Gastrocnemius medialis (tissue), 4 donors: ENCODE results near the gene COLEC11. TPM values are rescaled to one million over a fixed set of nuclear protein-coding genes. Genes with fewer than 3 reads are reported as not detected.

Experiments
- ATAC-seq, 2 donors: fragments of 150-250 bp; one replicate each; pipeline ENCODE4 v1.9.1; 2016
- DNase-seq, 2 donors: peaks; one replicate each; pipeline ENCODE4 v3.0.0-alpha.2; 2019
- H3K27ac ChIP-seq, 4 donors: fragments of 200-600 bp; sonication (generic); 1 replicate in 1 of 4; 2 replicates in 3 of 4; pipeline ENCODE4 v1.5.1; 2016 to 2018; ENCODE audit warnings: mild to moderate bottlenecking in 2 of 4, moderate library complexity in 1 of 4
- H3K27me3 ChIP-seq, 3 donors: fragments of 200-600 bp; sonication (generic) in 2 of 3; 1 replicate in 1 of 3; 2 replicates in 2 of 3; pipeline versions ENCODE4 v1.5.1 to v1.6.0; 2016 to 2019; ENCODE audit warnings: mild to moderate bottlenecking in 1 of 3, moderate library complexity in 1 of 3
- H3K36me3 ChIP-seq, 2 donors: fragments of 200-600 bp; sonication (generic) in 1 of 2; one replicate each; pipeline ENCODE4 v1.5.1; 2017 to 2018
- H3K4me1 ChIP-seq, 2 donors: fragments of 200-600 bp; sonication (generic) in 1 of 2; one replicate each; pipeline ENCODE4 v1.5.1; 2016 to 2017; ENCODE audit warnings: mild to moderate bottlenecking in 2 of 2
- H3K4me3 ChIP-seq, 4 donors: fragments of 200-600 bp; sonication (generic) in 3 of 4; 1 replicate in 1 of 4; 2 replicates in 3 of 4; pipeline ENCODE4 v1.5.1; 2016 to 2019; ENCODE audit warnings: mild to moderate bottlenecking in 2 of 4
- H3K9me3 ChIP-seq, 3 donors: fragments of 200-600 bp; sonication (generic) in 2 of 3; 1 replicate in 1 of 3; 2 replicates in 2 of 3; pipeline ENCODE4 v1.5.1; 2016 to 2019
- POLR2A ChIP-seq, 2 donors: fragments of 450-650 bp; IDR thresholded peaks; one replicate each; pipeline ENCODE4 v1.6.1; 2017; ENCODE audit warnings: antibody characterized with exemption in 2 of 2, mild to moderate bottlenecking in 2 of 2, moderate library complexity in 2 of 2
- in situ Hi-C, 4 donors: fragments of 200-750 bp; cut with MboI; loops; one replicate each; pipeline versions ENCODE4 v1.15.0 to v1.8.0; 2017; ENCODE audit warnings: low sequenced_read_pairs in 4 of 4
- intact Hi-C: fragments of 100-400 bp; cut with DNase I; formaldehyde crosslinking; loops from one replicate; pipeline ENCODE4 v1.15.1; 2023; ENCODE audit warnings: low total_unique reads
- total RNA-seq, 4 donors: library from RNA; depleted of rRNA; stranded (reverse); fragments of >200 nt; gene quantifications; one replicate each; pipeline versions ENCODE4 v1.1.0 to v1.2.3, GENCODE V29; 2016
- TF ChIP-seq, protein P1 (sequence below), 5 experiments: fragments of 450-650 bp in 3 of 5; fragments of 200-600 bp in 2 of 5; sonication (generic) in 2 of 5; IDR thresholded peaks in 4 of 5; conservative IDR thresholded peaks in 1 of 5; 1 replicate in 4 of 5; 2 replicates in 1 of 5; pipeline ENCODE4 v1.5.1; 2016 to 2019; ENCODE audit warnings: antibody characterized with exemption in 5 of 5, mild to moderate bottlenecking in 3 of 5, moderate library complexity in 3 of 5

The COLEC11 gene
- total RNA-seq, 4 donors from 2014 or later = 0.29 to 0.36 TPM; not detected in 2

DNA sequence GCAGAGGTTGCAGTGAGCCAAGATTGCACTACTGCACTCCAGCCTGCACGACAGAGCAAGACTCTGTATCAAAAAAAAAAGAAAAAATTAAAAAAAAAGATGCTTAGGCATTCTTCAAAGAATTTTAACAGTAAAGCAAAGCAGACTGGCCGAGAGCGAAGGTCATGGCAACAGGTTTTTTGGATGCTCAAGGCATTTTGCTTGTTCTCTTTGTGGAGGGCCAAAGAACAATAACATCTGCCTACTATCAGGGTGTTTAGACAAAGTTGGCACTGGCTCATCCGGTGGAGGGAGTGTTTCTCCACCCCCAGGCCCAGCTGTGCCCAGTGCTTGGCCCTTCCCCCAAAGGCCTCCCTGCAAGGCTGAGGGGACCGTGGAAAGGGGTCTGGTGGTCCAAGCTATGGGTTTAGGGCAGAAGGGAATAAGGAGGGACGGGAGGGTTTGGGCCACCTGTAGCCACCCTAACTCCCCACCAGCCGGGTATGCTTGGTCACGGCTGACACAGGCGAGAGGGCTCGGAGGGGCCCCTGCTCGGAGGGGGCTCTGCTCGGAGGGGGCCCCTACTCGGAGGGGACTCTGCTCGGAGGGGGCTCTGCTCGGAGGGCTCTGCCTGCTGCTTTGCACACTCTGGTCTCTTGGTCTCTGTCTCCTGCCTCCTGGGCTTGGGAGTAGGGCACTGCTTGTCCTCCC is 36.4 kb downstream of the COLEC11 start:
- ATAC-seq = no peak

DNA sequence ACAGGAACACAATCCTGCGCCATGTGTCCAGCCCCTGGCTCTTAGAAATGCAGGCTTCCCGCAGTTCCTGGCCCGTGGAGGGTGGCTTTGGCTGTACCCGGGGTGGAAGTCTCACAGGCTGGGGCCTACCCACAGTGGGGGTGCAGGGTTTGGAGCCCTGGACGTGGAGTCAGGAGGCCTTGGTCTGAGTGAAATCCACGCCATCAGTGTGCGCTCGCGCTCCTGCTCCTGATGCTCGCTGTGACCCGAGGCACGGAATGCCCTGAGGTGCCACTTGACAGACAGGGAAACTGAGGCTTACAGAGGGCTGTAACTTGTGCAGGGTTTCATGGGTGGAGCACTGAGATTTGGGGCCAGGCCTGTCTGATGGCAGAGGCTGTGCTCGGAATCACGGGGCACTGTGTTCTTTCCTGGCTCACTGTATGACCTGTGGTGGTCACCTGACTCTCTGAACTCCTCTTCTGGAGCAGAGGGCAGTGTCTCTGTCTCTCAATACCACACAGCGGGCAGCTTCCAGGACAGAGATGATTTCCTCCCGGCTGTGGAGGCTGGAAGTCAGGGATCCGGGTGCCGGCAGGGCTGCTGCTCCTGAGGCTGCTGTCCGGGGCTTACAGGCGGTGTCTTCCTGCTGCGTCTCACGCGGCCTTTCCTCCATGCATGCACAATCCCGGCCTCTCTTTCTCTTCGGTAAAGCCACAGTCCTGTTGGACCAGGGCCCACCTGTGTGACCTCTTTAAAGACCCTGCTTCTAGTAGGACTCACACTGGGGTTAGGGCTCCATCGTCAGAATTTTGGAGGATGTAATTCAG is 37.1 kb downstream of the COLEC11 start:
- in situ Hi-C loops (no loop called here), intact Hi-C loops (no loop called here)
- H3K36me3 ChIP-seq = no peaks in the 10 kb centered on the region
- no peak for TF ChIP-seq POLR2A (IDR thresholded peaks at IDR 0.05)
- TF ChIP-seq, protein P1, sequence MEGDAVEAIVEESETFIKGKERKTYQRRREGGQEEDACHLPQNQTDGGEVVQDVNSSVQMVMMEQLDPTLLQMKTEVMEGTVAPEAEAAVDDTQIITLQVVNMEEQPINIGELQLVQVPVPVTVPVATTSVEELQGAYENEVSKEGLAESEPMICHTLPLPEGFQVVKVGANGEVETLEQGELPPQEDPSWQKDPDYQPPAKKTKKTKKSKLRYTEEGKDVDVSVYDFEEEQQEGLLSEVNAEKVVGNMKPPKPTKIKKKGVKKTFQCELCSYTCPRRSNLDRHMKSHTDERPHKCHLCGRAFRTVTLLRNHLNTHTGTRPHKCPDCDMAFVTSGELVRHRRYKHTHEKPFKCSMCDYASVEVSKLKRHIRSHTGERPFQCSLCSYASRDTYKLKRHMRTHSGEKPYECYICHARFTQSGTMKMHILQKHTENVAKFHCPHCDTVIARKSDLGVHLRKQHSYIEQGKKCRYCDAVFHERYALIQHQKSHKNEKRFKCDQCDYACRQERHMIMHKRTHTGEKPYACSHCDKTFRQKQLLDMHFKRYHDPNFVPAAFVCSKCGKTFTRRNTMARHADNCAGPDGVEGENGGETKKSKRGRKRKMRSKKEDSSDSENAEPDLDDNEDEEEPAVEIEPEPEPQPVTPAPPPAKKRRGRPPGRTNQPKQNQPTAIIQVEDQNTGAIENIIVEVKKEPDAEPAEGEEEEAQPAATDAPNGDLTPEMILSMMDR (IDR thresholded peaks at IDR 0.05 in 4 of 5, conservative IDR thresholded peaks at IDR 0.05 in 1 of 5) = no peak
- H3K4me1 ChIP-seq = no peaks in the 10 kb centered on the region
- no peaks in the 10 kb centered on the region for H3K27me3 ChIP-seq
- H3K4me3 ChIP-seq = no peak overlapping the region
- no peak overlapping the region for H3K27ac ChIP-seq
- H3K9me3 ChIP-seq = no peaks in the 10 kb centered on the region
- no peak for DNase-seq
- ATAC-seq = no peak

More for the DNA sequence above, 36.4 kb downstream of the COLEC11 start:
- Histone ChIP-seq H3K4me1 (no peaks in the 10 kb centered on the region), H3K36me3 (no peaks in the 10 kb centered on the region), H3K9me3 (no peaks in the 10 kb centered on the region), H3K27ac (no peak overlapping the region), H3K4me3 (no peak overlapping the region), H3K27me3 (no peaks in the 10 kb centered on the region)
- no peak for DNase-seq
- intact Hi-C loops (no loop called here), in situ Hi-C loops (no loop called here)
- TF ChIP-seq, protein P1 (IDR thresholded peaks at IDR 0.05 in 4 of 5, conservative IDR thresholded peaks at IDR 0.05 in 1 of 5) = no peak
- no peak for TF ChIP-seq POLR2A (IDR thresholded peaks at IDR 0.05)

DNA sequence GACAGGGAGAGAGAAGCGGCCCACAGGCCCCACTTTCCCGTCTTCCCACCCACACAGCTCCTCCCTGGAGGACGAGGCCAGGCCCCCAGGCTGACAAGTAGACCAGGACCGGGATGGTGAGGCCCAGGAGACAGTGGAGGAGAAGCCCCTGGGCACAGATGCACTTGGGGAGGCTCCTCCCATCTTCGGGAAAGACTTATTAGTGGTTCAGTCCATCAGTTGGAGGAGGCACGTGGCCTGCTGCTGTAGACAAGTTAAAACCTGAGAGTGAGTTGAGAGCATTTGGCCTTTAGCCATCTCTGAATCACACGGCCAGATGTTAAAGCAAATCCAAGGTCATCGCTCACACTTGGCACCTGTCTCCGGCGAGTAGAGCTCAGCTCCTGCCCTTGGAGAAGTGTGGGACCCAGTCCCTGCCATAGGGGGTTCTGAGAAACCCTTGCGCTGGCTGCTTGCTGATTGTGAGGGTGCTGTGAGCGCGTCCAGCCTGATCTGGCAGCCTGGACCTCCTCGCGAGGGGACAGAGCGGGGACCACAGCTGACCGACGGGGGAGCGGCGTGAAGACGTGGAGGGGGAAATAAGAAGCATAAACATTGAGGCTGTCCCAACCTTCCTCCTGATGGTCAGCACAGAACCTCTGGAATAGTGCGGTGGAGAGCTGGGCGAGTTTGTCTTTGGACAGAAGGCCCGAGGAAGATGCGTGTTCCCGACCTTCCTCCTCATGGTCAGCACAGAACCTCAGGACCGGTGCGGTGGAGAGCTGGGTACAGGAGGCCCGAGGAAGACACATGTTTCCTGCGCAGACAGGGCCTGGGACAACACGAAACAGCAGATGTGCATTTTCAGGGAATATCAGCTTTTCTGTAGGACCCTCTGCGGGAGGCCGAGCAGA is 38.4 kb downstream of the COLEC11 start:
- no peak for DNase-seq

DNA sequence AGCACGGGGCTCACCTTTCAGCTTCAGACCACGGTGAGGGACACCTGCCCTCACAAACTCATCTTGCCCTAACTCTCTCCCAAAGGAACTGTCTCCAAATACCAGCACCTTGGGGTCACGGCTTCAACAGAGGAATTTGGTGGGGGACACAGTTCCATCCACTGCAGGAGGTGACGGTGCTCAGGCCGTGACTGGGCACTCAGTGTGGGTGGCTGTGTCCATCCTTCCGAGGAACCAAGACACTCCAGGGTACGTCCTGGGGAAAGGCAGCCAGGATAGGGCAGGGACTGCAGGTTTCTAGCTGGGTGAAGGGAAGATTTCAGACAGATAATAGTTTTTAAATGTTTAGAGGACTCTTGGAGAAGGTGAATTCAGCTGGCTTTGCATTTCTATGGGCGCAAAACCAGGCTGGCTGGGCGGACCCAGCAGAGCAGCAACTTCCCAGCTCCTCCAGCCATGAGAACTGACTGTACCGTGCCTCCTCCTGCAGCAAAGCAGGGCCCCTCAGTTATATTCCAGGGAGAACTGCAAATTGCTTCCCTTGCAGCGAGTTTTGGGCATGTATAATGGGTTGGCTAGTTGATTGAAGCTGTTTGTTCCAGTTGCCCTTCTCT is 39.2 kb downstream of the COLEC11 start:
- ATAC-seq (no peak), DNase-seq (no peak)
- no peaks in the 10 kb centered on the region for H3K36me3 ChIP-seq
- TF ChIP-seq, protein P1 (IDR thresholded peaks at IDR 0.05 in 4 of 5, conservative IDR thresholded peaks at IDR 0.05 in 1 of 5) = no peak
- TF ChIP-seq POLR2A (IDR thresholded peaks at IDR 0.05) = no peak
- H3K27ac ChIP-seq = no peak overlapping the region
- H3K4me1 ChIP-seq = no peaks in the 10 kb centered on the region
- no peaks in the 10 kb centered on the region for H3K27me3 ChIP-seq
- H3K9me3 ChIP-seq = no peaks in the 10 kb centered on the region
- intact Hi-C loops = no loop called here
- H3K4me3 ChIP-seq = no peak overlapping the region
- in situ Hi-C loops = no loop called here

More for the DNA sequence above, 38.4 kb downstream of the COLEC11 start:
- TF ChIP-seq, protein P1 (IDR thresholded peaks at IDR 0.05 in 4 of 5, conservative IDR thresholded peaks at IDR 0.05 in 1 of 5) = no peak
- no peak for TF ChIP-seq POLR2A (IDR thresholded peaks at IDR 0.05)
- intact Hi-C loops (no loop called here), in situ Hi-C loops (no loop called here)
- ATAC-seq = no peak
- Histone ChIP-seq H3K9me3 (no peaks in the 10 kb centered on the region), H3K27ac (no peak overlapping the region), H3K4me1 (no peaks in the 10 kb centered on the region), H3K36me3 (no peaks in the 10 kb centered on the region), H3K27me3 (no peaks in the 10 kb centered on the region), H3K4me3 (no peak overlapping the region)
